CD14-positive monocyte (primary cell): ENCODE results near the gene ANGPTL4. TPM values are rescaled to one million over a fixed set of nuclear protein-coding genes. Genes with fewer than 3 reads are reported as not detected.

Experiments
- DNase-seq, 3 donors: peaks; one replicate each; pipeline ENCODE4 v3.0.0-alpha.2; 2011 to 2022
- H2AFZ ChIP-seq: 2 replicates; pipeline ENCODE4 v1.6.0; 2012; ENCODE audit warnings: mild to moderate bottlenecking, low read depth, low read length, inconsistent platforms; ENCODE audit not compliant: insufficient read depth, poor library complexity, severe bottlenecking
- H3K27ac ChIP-seq, 2 donors: 1 replicate in 1 of 2; 2 replicates in 1 of 2; pipeline ENCODE4 v1.5.1; 2012 to 2013; ENCODE audit warnings: low read length in 2 of 2, control low read depth in 1 of 2, inconsistent platforms in 1 of 2, low read depth in 1 of 2, mild to moderate bottlenecking in 1 of 2
- H3K27me3 ChIP-seq, 2 donors: one replicate each; pipeline versions ENCODE4 v1.6.0 to v1.6.1; 2011 to 2013; ENCODE audit warnings: low read length in 2 of 2; ENCODE audit not compliant: control insufficient read depth in 2 of 2, insufficient read depth in 2 of 2
- H3K36me3 ChIP-seq, 2 donors: replicated peaks in 1 of 2; 1 replicate in 1 of 2; 2 replicates in 1 of 2; pipeline versions ENCODE4 v1.5.1 to v1.6.1; 2012 to 2013; ENCODE audit warnings: low read length in 2 of 2, control low read depth in 1 of 2, inconsistent platforms in 1 of 2, mild to moderate bottlenecking in 1 of 2; ENCODE audit not compliant: insufficient read depth in 2 of 2, control insufficient read depth in 1 of 2
- H3K4me1 ChIP-seq, 2 donors: 1 replicate in 1 of 2; 2 replicates in 1 of 2; pipeline versions ENCODE4 v1.5.1 to v1.6.1; 2012 to 2013; ENCODE audit warnings: low read length in 2 of 2, control low read depth in 1 of 2, inconsistent platforms in 1 of 2, mild to moderate bottlenecking in 1 of 2, moderate library complexity in 1 of 2; ENCODE audit not compliant: insufficient read depth in 2 of 2, control insufficient read depth in 1 of 2
- H3K4me2 ChIP-seq: replicated peaks from 2 replicates; pipeline ENCODE3; 2012; ENCODE audit warnings: low read length, moderate library complexity, mild to moderate bottlenecking; ENCODE audit not compliant: poor library complexity, severe bottlenecking; ENCODE audit errors: extremely low read depth
- H3K4me3 ChIP-seq, 3 experiments: fragments of 200-600 bp in 1 of 3; sonication (generic) in 1 of 3; replicated peaks in 1 of 3; 1 replicate in 2 of 3; 2 replicates in 1 of 3; pipeline ENCODE4 v1.5.1; 2011 to 2013; ENCODE audit warnings: low read length in 3 of 3, mild to moderate bottlenecking in 3 of 3, control low read depth in 2 of 3, low read depth in 2 of 3, inconsistent platforms in 1 of 3, moderate library complexity in 1 of 3
- H3K79me2 ChIP-seq: 2 replicates; pipeline ENCODE4 v1.6.0; 2012; ENCODE audit warnings: mild to moderate bottlenecking, control low read depth, inconsistent platforms, low read length, moderate library complexity; ENCODE audit not compliant: insufficient read depth
- H3K9ac ChIP-seq: 2 replicates; pipeline ENCODE4 v1.6.0; 2017; ENCODE audit warnings: low read length, mild to moderate bottlenecking; ENCODE audit not compliant: insufficient read depth, poor library complexity, severe bottlenecking
- H3K9me3 ChIP-seq, 2 donors: replicated peaks in 1 of 2; 1 replicate in 1 of 2; 2 replicates in 1 of 2; pipeline versions ENCODE4 v1.5.1 to v1.6.1; 2012 to 2013; ENCODE audit warnings: low read length in 2 of 2, control low read depth in 1 of 2; ENCODE audit not compliant: control insufficient read depth in 1 of 2, insufficient read depth in 1 of 2
- H4K20me1 ChIP-seq: 2 replicates; pipeline ENCODE4 v1.6.0; 2012; ENCODE audit warnings: mild to moderate bottlenecking, low read length, control low read depth, moderate library complexity; ENCODE audit not compliant: insufficient read depth
- H3K27ac Mint-ChIP-seq, 7 donors: one replicate each; pipeline ENCODE4 v1.8.0; 2020; ENCODE audit warnings: mild to moderate bottlenecking in 7 of 7, mixed read lengths in 7 of 7, moderate library complexity in 6 of 7, inconsistent platforms in 2 of 7
- H3K27me3 Mint-ChIP-seq, 3 donors: one replicate each; pipeline ENCODE4 v1.8.0; 2021 to 2022; ENCODE audit warnings: low read depth in 3 of 3, mild to moderate bottlenecking in 3 of 3, mixed read lengths in 3 of 3, moderate library complexity in 3 of 3, inconsistent platforms in 1 of 3
- H3K36me3 Mint-ChIP-seq, 2 donors: one replicate each; pipeline ENCODE4 v1.8.0; 2020; ENCODE audit warnings: mixed read lengths in 2 of 2, inconsistent platforms in 1 of 2, mild to moderate bottlenecking in 1 of 2
- H3K4me1 Mint-ChIP-seq: one replicate; pipeline ENCODE4 v1.8.0; 2020; ENCODE audit warnings: mild to moderate bottlenecking, mixed read lengths
- H3K4me3 Mint-ChIP-seq, 2 donors: one replicate each; pipeline ENCODE4 v1.8.0; 2020; ENCODE audit warnings: mild to moderate bottlenecking in 2 of 2, mixed read lengths in 2 of 2, moderate library complexity in 1 of 2
- H3K9me3 Mint-ChIP-seq, 7 donors: one replicate each; pipeline ENCODE4 v1.8.0; 2020 to 2022; ENCODE audit warnings: mixed read lengths in 7 of 7, mild to moderate bottlenecking in 6 of 7, moderate library complexity in 6 of 7, inconsistent platforms in 2 of 7
- CTCF ChIP-seq: fragments of 200-600 bp; IDR thresholded peaks from one replicate; pipeline ENCODE4 v1.8.0; 2022; ENCODE audit warnings: antibody characterized with exemption, mild to moderate bottlenecking
- whole genome bisulfite sequencing: methylation state at CpG from one replicate; pipeline ENCODE4 v1.1.5; 2013; ENCODE audit warnings: missing lambda C conversion rate; ENCODE audit not compliant: insufficient coverage; 5-methylcytosine and 5-hydroxymethylcytosine counted together
- intact Hi-C, 2 donors: fragments of 100-400 bp; cut with micrococcal nuclease; formaldehyde crosslinking; loops; one replicate each; pipeline versions ENCODE4 v1.15.0 to v1.15.1; 2023
- polyA plus RNA-seq, 3 donors: library from polyadenylated mRNA; depleted of rRNA in 1 of 3; unstranded in 2 of 3; stranded (reverse) in 1 of 3; fragments of 300-500 nt in 2 of 3; fragments of >200 nt in 1 of 3; fragmentation: Illumina TruSeq in 2 of 3; gene quantifications; 1 replicate in 2 of 3; 2 replicates in 1 of 3; pipeline ENCODE4 v1.2.3, GENCODE V29; 2012 to 2021

The ANGPTL4 gene
- polyA plus RNA-seq, 3 donors, result not detected

DNA sequence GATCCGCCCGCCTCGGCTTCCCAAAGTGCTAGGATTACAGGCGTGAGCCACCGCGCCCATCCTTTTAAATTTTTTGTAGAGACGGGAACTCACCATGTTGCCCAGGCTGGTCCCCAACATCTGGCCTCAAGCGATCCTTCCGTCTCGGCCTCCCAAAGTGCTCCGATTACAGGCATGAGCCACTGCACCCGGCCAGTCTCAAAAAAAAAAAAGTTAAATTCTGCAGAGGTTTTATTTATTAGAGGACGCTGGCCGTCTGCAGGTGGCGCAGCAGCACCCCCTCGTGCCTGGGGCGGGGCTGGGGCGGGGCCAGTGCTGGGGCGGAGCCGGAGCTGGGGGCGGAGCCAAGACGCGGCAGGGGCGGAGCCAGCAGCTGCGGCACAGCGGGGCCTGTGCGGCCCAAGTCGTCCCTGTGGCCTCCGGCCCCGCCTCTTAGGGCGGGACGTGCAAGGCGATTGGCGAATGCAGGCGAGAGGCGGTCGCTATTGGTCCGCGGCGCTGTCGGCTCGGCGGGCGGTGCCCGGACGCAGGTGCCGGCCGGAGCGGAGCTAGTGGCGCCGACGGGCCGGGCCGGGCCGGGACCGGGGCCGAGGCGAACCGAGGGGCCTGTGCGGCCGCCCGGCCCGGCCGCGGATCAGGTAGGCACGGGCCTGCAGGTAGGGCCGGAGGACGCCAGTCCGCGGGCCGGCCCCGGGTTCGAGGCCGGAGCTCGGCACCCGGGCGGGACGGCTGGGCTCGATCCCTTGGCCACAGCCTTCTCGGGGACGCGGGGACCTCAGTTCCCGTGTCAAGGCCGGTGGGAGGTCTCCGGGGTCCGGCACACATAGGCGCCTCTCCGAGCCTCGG is 49.1 kb downstream of the ANGPTL4 start, which contains the start of gene MARCHF2:
TSS of gene MARCHF2 (plus strand) at position 523 of the 846 bp plus-strand sequence. CDS start 8,536 bp downstream, outside the sequence.
- Mint-ChIP-seq H3K36me3 (peaks cover 0 to 7% of the 10 kb centered on the region in 2 donors), H3K9me3 (peaks cover 0 to 3% (median 0%) of the 10 kb centered on the region in 7 donors), H3K27me3 (peaks cover 0 to 2% (median 2%) of the 10 kb centered on the region in 3 donors), H3K4me1 (peaks cover 19% of the 10 kb centered on the region), H3K4me3 (peak within 1 kb of the TSS; percentile 73 to 84), H3K27ac (peak within 1 kb of the TSS in 3 of 7 donors; percentile 3 to 86 (median 40))
- 3% methylated on average over 83 of the region's 89 CpGs for WGBS
- Histone ChIP-seq H3K9ac (peak within 1 kb of the TSS; percentile 80), H3K79me2 (no peaks in the 10 kb centered on the region), H3K4me3 (peak within 1 kb of the TSS; percentile 75 to 93 (median 91)), H3K4me1 (peaks cover 10 to 19% of the 10 kb centered on the region in 2 donors), H3K9me3 (no peaks in the 10 kb centered on the region), H4K20me1 (no peaks in the 10 kb centered on the region), H3K36me3 (no peaks in the 10 kb centered on the region), H3K27me3 (no peaks in the 10 kb centered on the region), H3K27ac (peak within 1 kb of the TSS in 1 of 2 donors; percentile 73), H2AFZ (peak within 1 kb of the TSS; percentile 94), H3K4me2 (peak within 1 kb of the TSS; percentile 99)
- intact Hi-C loops, result loop anchor here (5.0 to 10.0 kb wide), 4 partner anchors 34 to 164 kb away; partner anchors contain the start of genes MYO1F (in 1 of the 2) and ZNF414 (in 1 of the 2)
- peak; percentile 96 to 97 (median 97) for DNase-seq
- peak; percentile 75 for TF ChIP-seq CTCF

- Mint-ChIP-seq H3K27me3 (peaks cover 0 to 2% (median 2%) of the 10 kb centered on the region in 3 donors), H3K4me3 (peak overlapping the region; percentile 73 to 84), H3K36me3 (peaks cover under 1 to 7% of the 10 kb centered on the region in 2 donors), H3K27ac (peak overlapping the region in 3 of 7 donors; percentile 3 to 68 (median 40)), H3K9me3 (peaks cover 0 to 3% (median 0%) of the 10 kb centered on the region in 7 donors), H3K4me1 (peaks cover 23% of the 10 kb centered on the region)
- 14% methylated on average over 1 of the region's 3 CpGs for WGBS
- no peak for DNase-seq
- Histone ChIP-seq H2AFZ (peak overlapping the region; percentile 94), H3K27ac (peak overlapping the region in 1 of 2 donors; percentile 73), H3K9ac (peak overlapping the region; percentile 80), H3K27me3 (no peaks in the 10 kb centered on the region), H3K4me2 (peak overlapping the region; percentile 99), H4K20me1 (no peaks in the 10 kb centered on the region), H3K79me2 (no peaks in the 10 kb centered on the region), H3K4me1 (peaks cover 14 to 25% of the 10 kb centered on the region in 2 donors), H3K36me3 (peaks cover 0 to 2% of the 10 kb centered on the region in 2 donors), H3K4me3 (peak overlapping the region; percentile 75 to 93 (median 91)), H3K9me3 (no peaks in the 10 kb centered on the region)
- no peak for TF ChIP-seq CTCF
- intact Hi-C loops, result loop anchor here (5.0 to 10.0 kb wide), 4 partner anchors 34 to 164 kb away; partner anchors contain the start of genes MYO1F (in 1 of the 2) and ZNF414 (in 1 of the 2)
Measured at GRCh38 chr19:8413629-8413995, 49.7 kb downstream of the ANGPTL4 start.
